HG02852 (cell line): Measurements from ENCODE around the gene DAB2IP.

Source experiments
- ATAC-seq: cut with Tn5 transposase; IDR thresholded peaks from one replicate; pipeline ENCODE4 v1.9.1; 2021; ENCODE audit warnings: mild to moderate bottlenecking, moderate library complexity; ENCODE audit not compliant: unreplicated experiment

The DAB2IP gene

GRCh38 chr9:121827251-121827967, 176.0 kb downstream of the DAB2IP start:
- no peak for ATAC-seq

GRCh38 chr9:121830441-121831140, 179.2 kb downstream of the DAB2IP start:
- no peak for ATAC-seq

DNA sequence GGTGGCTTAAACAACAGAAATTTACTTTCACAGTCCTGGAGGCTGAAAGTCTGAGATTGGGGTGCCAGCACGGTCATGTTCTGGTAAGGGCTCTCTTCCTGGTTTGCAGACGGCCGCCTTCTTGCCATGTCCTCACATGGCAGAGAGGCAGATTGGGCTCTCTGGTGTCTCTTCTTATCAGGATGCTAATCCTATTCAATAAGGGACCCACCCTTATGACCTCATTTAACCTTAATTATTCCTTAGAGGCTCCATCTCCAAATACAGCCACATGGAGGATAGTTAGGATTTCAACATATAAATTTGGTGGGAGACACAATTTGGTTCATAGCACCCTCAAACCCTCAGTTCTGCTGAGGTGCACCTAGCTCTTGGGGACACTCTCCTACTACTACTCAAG, 180.4 kb downstream of the DAB2IP start:
- no peak for ATAC-seq

GRCh38 chr9:121833061-121833460, 181.6 kb downstream of the DAB2IP start:
- no peak for ATAC-seq
